Heart left ventricle (tissue), 16 donors: ENCODE data around the gene SBNO1. TPM values are rescaled to one million over a fixed set of nuclear protein-coding genes. Genes with fewer than 3 reads are reported as not detected.
"Not testable (repeated sequence)": the region's sequence is repeated elsewhere in the genome, so short reads cannot be mapped to it uniquely, and the experiment has no call there.

ENCODE experiments used
- ATAC-seq, 4 donors: fragments of 200-7000 bp; cut with Tn5 transposase; one replicate each; pipeline ENCODE4 v1.9.1; 2020 to 2022; ENCODE audit warnings: moderate library complexity in 4 of 4, mild to moderate bottlenecking in 3 of 4, moderate number of reproducible peaks in 1 of 4
- DNase-seq, 5 donors: peaks; one replicate each; pipeline ENCODE4 v3.0.0-alpha.2; 2020
- H3K27ac ChIP-seq, 12 donors: fragments of 200-600 bp; sonication (generic) in 4 of 12; one replicate each; pipeline versions ENCODE4 v1.5.0 to v1.8.0; 2016 to 2022; ENCODE audit warnings: mild to moderate bottlenecking in 2 of 12
- H3K27me3 ChIP-seq, 9 donors: fragments of 200-600 bp; sonication (generic) in 2 of 9; one replicate each; pipeline versions ENCODE4 v1.5.1 to v1.8.0; 2016 to 2022; ENCODE audit warnings: mild to moderate bottlenecking in 3 of 9
- H3K36me3 ChIP-seq, 9 donors: fragments of 200-600 bp; sonication (generic) in 2 of 9; one replicate each; pipeline versions ENCODE4 v1.5.0 to v1.8.0; 2018 to 2022; ENCODE audit warnings: mild to moderate bottlenecking in 2 of 9
- H3K4me1 ChIP-seq, 12 donors: fragments of 200-600 bp; sonication (generic) in 4 of 12; one replicate each; pipeline versions ENCODE4 v1.5.0 to v1.8.0; 2016 to 2022; ENCODE audit warnings: mild to moderate bottlenecking in 3 of 12
- H3K4me3 ChIP-seq, 12 donors: fragments of 200-600 bp; sonication (generic) in 4 of 12; one replicate each; pipeline versions ENCODE4 v1.5.0 to v1.8.0; 2017 to 2022; ENCODE audit warnings: mild to moderate bottlenecking in 9 of 12, moderate library complexity in 4 of 12
- H3K9me3 ChIP-seq, 12 donors: fragments of 200-600 bp; sonication (generic) in 4 of 12; one replicate each; pipeline versions ENCODE4 v1.5.0 to v1.8.0; 2016 to 2022; ENCODE audit warnings: mild to moderate bottlenecking in 1 of 12
- POLR2A ChIP-seq, 2 donors: fragments of 450-650 bp; IDR thresholded peaks; one replicate each; pipeline ENCODE4 v1.6.1; 2017; ENCODE audit warnings: antibody characterized with exemption in 2 of 2, mild to moderate bottlenecking in 2 of 2, moderate library complexity in 2 of 2
- WGBS, 4 donors: extraction: QIAGEN DNeasy Blood & Tissue Kit in 2 of 4; methylation state at CpG; one replicate each; pipeline versions ENCODE4 v1.1.5 to v1.1.7; 2013 to 2018; 5-methylcytosine and 5-hydroxymethylcytosine counted together
- intact Hi-C, 10 donors: fragments of 100-400 bp; cut with DNase I; formaldehyde crosslinking; loops; one replicate each; pipeline versions ENCODE4 v1.11.1 to v1.14.2; 2022
- polyA plus RNA-seq, 2 donors: library from polyadenylated mRNA; stranded (reverse); fragments of 200-250 nt; gene quantifications; one replicate each; pipeline ENCODE4 v1.2.3, GENCODE V29; 2013
- total RNA-seq, 9 donors: library from RNA; depleted of rRNA in 2 of 9; stranded (reverse); fragments of >200 nt in 2 of 9; fragmentation: NEBNext Ultra II Directional in 3 of 9; extraction: Animal tissue kit (Norgen Biotek cat#: 25700) in 3 of 9; gene quantifications; one replicate each; pipeline versions ENCODE4 v1.1.0 to v1.2.4, GENCODE V29; 2016 to 2023
- TF ChIP-seq, protein P1 (sequence below), 12 donors: fragments of 200-600 bp; sonication (generic) in 4 of 12; IDR thresholded peaks; one replicate each; pipeline versions ENCODE4 v1.5.0 to v1.8.0; 2018 to 2022; ENCODE audit warnings: antibody characterized with exemption in 12 of 12, mild to moderate bottlenecking in 5 of 12
- donor health status: ischemic (EF 13 %, LVEDD 7.1; RV severe dilation, severe dysfunction).
- donor health status: healthy with polysubstance abuse.
- donor health status: DM: no; HTN: yes; CAD: no.
- donor health status: DM: no; HTN: no; CAD: no.
- donor health status: ischemic (EF 25% LVEDD 6.9; RV normal size, moderate dysfunction).
- donor health status: ischemic (EF 25% LVEDD 5.7; RV mildly dilated, moderate dysfunction).
- donor health status: healthy.
- donor health status: DM: yes; HTN: yes; CAD: no.
- donor health status: ischemic (EF 35%, LVEDD 5.7; RV mildly dilated, moderate dysfunction).
- donor health status: nonischemic (EF 11% LVEDD 7.7; RV severe dilation, severe dysfunction).
- donor health status: DM: yes; HTN: yes; CAD: no.
- donor health status: PGD.
- donor health status: ischemic (EF 29% LVEDD 5.4; RV normal size, mild dysfunction).
- donor health status: nonischemic (EF 23%, LVEDD 6.1; RV moderate dilation, normal function).

Gene SBNO1
- total and polyA plus RNA-seq, 11 donors, result 6.3 to 33.8 (median 25.4) TPM

DNA sequence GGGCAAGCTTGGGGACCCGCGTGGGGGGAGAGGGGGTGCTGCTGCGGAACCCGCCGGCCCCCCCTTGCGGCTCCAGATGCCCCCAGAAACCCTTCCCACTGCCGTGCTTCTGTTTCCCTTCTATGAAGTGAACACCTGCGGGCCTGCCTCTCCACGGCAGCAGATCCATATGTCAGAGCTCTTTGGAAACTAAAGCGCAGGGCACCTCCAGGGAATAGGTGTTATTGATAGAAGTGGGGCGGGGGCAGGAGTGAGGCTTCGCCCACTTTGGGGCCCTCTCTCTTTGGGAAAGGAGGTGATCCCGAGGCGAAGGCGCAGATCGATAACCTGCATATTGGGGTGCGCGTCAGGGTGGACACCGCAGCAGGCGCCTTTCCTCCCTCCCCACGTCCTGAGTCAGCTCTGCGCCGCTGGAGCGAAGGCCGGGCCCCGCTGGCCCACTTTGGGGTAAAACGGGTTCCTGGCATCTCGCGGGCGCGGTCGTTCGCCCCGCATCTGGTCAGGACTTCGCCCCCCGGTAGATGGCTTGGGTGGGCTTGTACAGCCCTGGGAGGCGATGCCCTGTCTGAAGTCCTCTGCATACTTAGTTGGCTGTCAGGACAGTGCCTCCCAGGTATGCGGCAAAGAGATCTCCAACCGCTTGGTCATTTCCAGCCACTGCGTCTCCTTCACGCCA lies 19.8 kb upstream of the SBNO1 start:
- no peak for ATAC-seq
- no peak for TF ChIP-seq POLR2A (IDR thresholded peaks at IDR 0.05)
- TF ChIP-seq, protein P1, sequence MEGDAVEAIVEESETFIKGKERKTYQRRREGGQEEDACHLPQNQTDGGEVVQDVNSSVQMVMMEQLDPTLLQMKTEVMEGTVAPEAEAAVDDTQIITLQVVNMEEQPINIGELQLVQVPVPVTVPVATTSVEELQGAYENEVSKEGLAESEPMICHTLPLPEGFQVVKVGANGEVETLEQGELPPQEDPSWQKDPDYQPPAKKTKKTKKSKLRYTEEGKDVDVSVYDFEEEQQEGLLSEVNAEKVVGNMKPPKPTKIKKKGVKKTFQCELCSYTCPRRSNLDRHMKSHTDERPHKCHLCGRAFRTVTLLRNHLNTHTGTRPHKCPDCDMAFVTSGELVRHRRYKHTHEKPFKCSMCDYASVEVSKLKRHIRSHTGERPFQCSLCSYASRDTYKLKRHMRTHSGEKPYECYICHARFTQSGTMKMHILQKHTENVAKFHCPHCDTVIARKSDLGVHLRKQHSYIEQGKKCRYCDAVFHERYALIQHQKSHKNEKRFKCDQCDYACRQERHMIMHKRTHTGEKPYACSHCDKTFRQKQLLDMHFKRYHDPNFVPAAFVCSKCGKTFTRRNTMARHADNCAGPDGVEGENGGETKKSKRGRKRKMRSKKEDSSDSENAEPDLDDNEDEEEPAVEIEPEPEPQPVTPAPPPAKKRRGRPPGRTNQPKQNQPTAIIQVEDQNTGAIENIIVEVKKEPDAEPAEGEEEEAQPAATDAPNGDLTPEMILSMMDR (IDR thresholded peaks at IDR 0.05), result peak in 1 of 12 donors; percentile 15
- peaks cover 0 to 34% (median 20%) of the 10 kb centered on the region in 12 donors for H3K4me1 ChIP-seq
- peak overlapping the region; percentile 55 to 94 (median 82) for H3K4me3 ChIP-seq
- no peaks in the 10 kb centered on the region for H3K36me3 ChIP-seq
- H3K27me3 ChIP-seq, result no peaks in the 10 kb centered on the region
- WGBS, 4 donors, result 1 to 4% (median 2%) methylated on average over 19 to 41 of the region's 41 CpGs
- H3K9me3 ChIP-seq, result no peaks in the 10 kb centered on the region
- H3K27ac ChIP-seq, result peak overlapping the region in 11 of 12 donors; percentile 59 to 90 (median 77)
- peak in 3 of 5 donors; percentile 34 to 59 (median 37) for DNase-seq
- intact Hi-C loops, result loop anchor here in 3 of 10 donors (10.0 kb wide), 3 partner anchors 50 to 70 kb away; partner anchors contain the start of genes RILPL2 (in 1 of the 3) and SNRNP35 (in 1 of the 3)

DNA sequence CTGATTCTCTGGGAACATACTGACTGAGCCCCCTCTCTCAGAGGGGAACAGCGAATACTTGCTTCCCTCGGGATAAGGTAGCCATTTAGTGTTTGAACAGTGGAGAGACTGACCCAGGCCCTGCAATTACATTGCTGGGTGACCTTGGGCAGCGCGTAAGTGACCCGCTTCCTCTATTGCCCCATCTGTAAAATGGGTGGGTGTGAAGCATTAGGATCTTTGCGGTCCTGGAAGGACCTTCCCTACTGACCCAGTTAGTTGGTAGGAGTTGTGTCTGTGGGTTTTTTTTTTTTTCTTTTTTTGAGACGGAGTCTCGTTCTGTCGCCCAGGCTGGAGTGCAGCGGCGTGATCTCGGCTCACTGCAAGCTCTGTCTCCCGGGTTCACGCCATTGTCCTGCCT lies 18.0 kb upstream of the SBNO1 start:
- H3K36me3 ChIP-seq, result no peaks in the 10 kb centered on the region
- no peaks in the 10 kb centered on the region for H3K9me3 ChIP-seq
- 92 to 95% (median 94%) methylated on average over 14 of the region's 14 CpGs for WGBS, 4 donors
- no peak overlapping the region for H3K27ac ChIP-seq
- peak in 1 of 5 donors; percentile 26 for DNase-seq
- H3K4me3 ChIP-seq, result peak overlapping the region in 4 of 12 donors; percentile 80 to 89 (median 82)
- no peak for ATAC-seq
- peaks cover 0 to 26% (median 14%) of the 10 kb centered on the region in 12 donors for H3K4me1 ChIP-seq
- TF ChIP-seq POLR2A (IDR thresholded peaks at IDR 0.05), result no peak
- TF ChIP-seq, protein P1 (IDR thresholded peaks at IDR 0.05), result no peak
- intact Hi-C loops, result loop anchor here in 7 of 10 donors (1.0 to 10.0 kb wide), 6 partner anchors 16 to 72 kb away; partner anchors contain the start of genes RILPL2 (in 1 of the 7), SBNO1 (in 1 of the 7) and SNRNP35 (in 1 of the 7)
- no peaks in the 10 kb centered on the region for H3K27me3 ChIP-seq

DNA sequence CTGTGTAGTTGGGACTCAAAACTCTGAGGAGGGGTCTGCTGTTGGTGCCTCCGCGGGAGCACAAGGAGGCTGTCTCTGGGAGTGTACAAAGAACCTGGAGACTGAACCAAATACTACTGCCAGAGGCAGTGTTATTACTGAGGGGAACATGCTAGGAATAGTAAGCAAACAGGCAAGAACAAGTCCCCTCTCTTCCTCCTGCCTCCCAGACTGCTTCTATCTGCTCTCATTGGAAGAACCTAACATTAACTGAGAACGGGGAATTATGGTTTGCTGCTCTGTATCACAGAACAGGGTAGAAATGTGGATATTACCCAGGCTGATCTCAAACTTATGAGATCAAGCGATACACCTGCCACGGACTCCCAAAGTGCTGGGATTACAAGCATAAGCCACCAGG lies 14.7 kb upstream of the SBNO1 start:
- intact Hi-C loops, result no loop called here
- Histone ChIP-seq H3K27ac (no peak overlapping the region), H3K4me1 (peaks cover 0 to 8% (median 1%) of the 10 kb centered on the region in 12 donors), H3K9me3 (no peaks in the 10 kb centered on the region), H3K4me3 (no peak overlapping the region), H3K27me3 (no peaks in the 10 kb centered on the region), H3K36me3 (no peaks in the 10 kb centered on the region)
- TF ChIP-seq, protein P1 (IDR thresholded peaks at IDR 0.05), result no peak
- TF ChIP-seq POLR2A (IDR thresholded peaks at IDR 0.05), result no peak
- 86 to 91% (median 91%) methylated on average over 5 of the region's 5 CpGs for WGBS, 4 donors
- ATAC-seq (no peak), DNase-seq (peak in 2 of 5 donors; percentile 1 to 3)

GRCh38 chr12:123372415-123372814 lies 7.8 kb upstream of the SBNO1 start:
- H3K27me3 ChIP-seq, DNase-seq, H3K9me3 ChIP-seq, intact Hi-C loops, H3K4me1 ChIP-seq, ATAC-seq, H3K36me3 ChIP-seq, H3K27ac ChIP-seq, H3K4me3 ChIP-seq: not testable (repeated sequence)
- WGBS, 4 donors, result 78 to 88% (median 80%) methylated on average over 5 of the region's 5 CpGs

DNA sequence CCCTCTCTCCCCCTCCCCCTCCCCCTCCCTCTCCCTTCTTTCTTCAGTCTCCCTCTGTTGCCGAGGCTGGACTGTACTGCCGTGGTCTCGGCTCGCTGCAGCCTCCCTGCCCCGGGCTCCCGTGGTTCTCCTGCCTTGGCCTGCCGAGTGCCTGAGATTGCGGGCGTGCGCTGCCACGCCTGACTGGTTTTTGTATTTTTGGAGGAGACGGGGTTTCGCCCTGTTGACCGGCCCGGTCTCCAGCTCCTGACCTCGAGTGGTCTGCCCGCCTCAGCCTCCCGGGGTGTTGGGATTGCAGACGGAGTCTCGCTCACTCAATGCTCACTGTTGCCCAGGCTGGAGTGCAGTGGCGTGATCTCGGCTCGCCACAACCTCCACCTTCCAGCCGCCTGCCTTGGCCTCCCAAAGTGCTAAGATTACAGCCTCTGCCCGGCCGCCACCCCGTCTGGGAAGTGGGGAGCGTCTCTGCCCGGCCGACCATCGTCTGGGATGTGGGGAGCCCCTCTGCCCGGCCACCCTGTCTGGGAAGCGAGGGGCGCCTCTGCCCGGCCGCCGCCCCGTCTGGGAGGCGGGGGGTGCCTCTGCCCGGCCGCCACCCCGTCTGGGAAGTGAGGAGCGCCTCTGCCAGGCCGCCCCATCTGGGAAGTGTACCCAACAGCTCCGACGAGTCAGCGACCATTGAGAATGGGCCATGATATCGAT lies 7.2 kb upstream of the SBNO1 start:
- H3K9me3 ChIP-seq, H3K27ac ChIP-seq, H3K36me3 ChIP-seq, intact Hi-C loops, H3K4me3 ChIP-seq, ATAC-seq, H3K27me3 ChIP-seq, H3K4me1 ChIP-seq: not testable (repeated sequence)
- 92 to 95% (median 93%) methylated on average over 27 to 48 of the region's 48 CpGs for WGBS, 4 donors
- DNase-seq, result peak in 2 of 5 donors; percentile 13 to 20
